Cardiac muscle cell (in vitro differentiated cells and primary cell): Measurements from ENCODE around the gene SLC7A6. TPM values are rescaled to one million over a fixed set of nuclear protein-coding genes. Genes with fewer than 3 reads are reported as not detected.
A peak's percentile ranks its signal among the peaks of the same experiment; 100 is the strongest.

ENCODE experiments used
- DNase-seq, 2 donors: peaks; one replicate each; pipeline versions ENCODE4 v3.0.0 to v3.0.0-alpha.2; 2010 to 2017; ENCODE audit warnings: low read depth in 1 of 2, low spot score in 1 of 2
- H3K27ac ChIP-seq: fragments of 200-600 bp; sonication (generic); 2 replicates; pipeline ENCODE4 v1.5.1; 2016
- H3K27me3 ChIP-seq: fragments of 200-600 bp; sonication (generic); 2 replicates; pipeline ENCODE4 v1.6.0; 2016; ENCODE audit warnings: control low read depth
- H3K36me3 ChIP-seq: fragments of 200-600 bp; sonication (generic); 2 replicates; pipeline ENCODE4 v1.5.1; 2016; ENCODE audit warnings: control low read depth
- H3K4me1 ChIP-seq: fragments of 200-600 bp; sonication (generic); 2 replicates; pipeline ENCODE4 v1.8.1; 2017; ENCODE audit warnings: low read depth, mild to moderate bottlenecking, mixed run types
- H3K4me3 ChIP-seq: fragments of 200-600 bp; sonication (generic); 2 replicates; pipeline ENCODE4 v1.5.1; 2016; ENCODE audit warnings: mild to moderate bottlenecking
- H3K9me3 ChIP-seq: fragments of 200-600 bp; sonication (generic); 2 replicates; pipeline ENCODE4 v1.5.1; 2017; ENCODE audit warnings: low read depth, mild to moderate bottlenecking, control low read depth
- polyA plus RNA-seq: library from polyadenylated mRNA; unstranded; fragments of >200 nt; fragmentation: Nextera tagmentation; extraction: Ambion mirVana; gene quantifications from 2 replicates; pipeline ENCODE4 v1.2.1, GENCODE V29; 2016
- total RNA-seq: library from RNA; depleted of rRNA; stranded (reverse); fragments of >200 nt; gene quantifications from 2 replicates; pipeline ENCODE4 v1.2.3, GENCODE V29; 2016
- TF ChIP-seq, protein P1 (sequence below): IDR thresholded peaks from 2 replicates; pipeline ENCODE4 v1.5.1; 2012; ENCODE audit warnings: low read depth, mild to moderate bottlenecking, low read length

SLC7A6 gene
- total and polyA plus RNA-seq, 2 experiments from 2014 or later: 14.3 to 17.1 TPM

DNA sequence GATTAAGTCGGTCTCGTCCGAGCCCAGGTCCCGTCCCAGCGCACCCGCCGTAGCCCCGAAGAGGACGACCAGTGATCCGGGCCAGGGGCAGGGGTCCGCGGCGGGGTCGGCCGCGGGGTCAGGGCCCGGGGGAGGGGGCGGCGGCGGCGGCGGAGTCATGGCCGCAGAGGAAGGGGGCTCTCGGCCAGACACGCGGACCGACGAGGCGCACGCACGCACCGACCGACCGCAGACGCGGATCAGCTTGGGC is 28.5 kb upstream of the SLC7A6 start, which contains the start of gene ESRP2:
Gene ESRP2, minus strand, starts transcription at position 241 of the 250 bp plus-strand sequence. Its CDS starts 82 bp downstream, at position 159.
- H3K4me1 ChIP-seq: peaks cover 13% of the 10 kb centered on the region
- TF ChIP-seq, protein P1, sequence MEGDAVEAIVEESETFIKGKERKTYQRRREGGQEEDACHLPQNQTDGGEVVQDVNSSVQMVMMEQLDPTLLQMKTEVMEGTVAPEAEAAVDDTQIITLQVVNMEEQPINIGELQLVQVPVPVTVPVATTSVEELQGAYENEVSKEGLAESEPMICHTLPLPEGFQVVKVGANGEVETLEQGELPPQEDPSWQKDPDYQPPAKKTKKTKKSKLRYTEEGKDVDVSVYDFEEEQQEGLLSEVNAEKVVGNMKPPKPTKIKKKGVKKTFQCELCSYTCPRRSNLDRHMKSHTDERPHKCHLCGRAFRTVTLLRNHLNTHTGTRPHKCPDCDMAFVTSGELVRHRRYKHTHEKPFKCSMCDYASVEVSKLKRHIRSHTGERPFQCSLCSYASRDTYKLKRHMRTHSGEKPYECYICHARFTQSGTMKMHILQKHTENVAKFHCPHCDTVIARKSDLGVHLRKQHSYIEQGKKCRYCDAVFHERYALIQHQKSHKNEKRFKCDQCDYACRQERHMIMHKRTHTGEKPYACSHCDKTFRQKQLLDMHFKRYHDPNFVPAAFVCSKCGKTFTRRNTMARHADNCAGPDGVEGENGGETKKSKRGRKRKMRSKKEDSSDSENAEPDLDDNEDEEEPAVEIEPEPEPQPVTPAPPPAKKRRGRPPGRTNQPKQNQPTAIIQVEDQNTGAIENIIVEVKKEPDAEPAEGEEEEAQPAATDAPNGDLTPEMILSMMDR: no peak
- no peak for DNase-seq
- no peaks in the 10 kb centered on the region for H3K36me3 ChIP-seq
- H3K27me3 ChIP-seq: peaks cover 39% of the 10 kb centered on the region
- peak within 1 kb of the TSS; percentile 38 for H3K4me3 ChIP-seq
- no peak within 1 kb of the TSS for H3K27ac ChIP-seq
- H3K9me3 ChIP-seq: no peaks in the 10 kb centered on the region

DNA sequence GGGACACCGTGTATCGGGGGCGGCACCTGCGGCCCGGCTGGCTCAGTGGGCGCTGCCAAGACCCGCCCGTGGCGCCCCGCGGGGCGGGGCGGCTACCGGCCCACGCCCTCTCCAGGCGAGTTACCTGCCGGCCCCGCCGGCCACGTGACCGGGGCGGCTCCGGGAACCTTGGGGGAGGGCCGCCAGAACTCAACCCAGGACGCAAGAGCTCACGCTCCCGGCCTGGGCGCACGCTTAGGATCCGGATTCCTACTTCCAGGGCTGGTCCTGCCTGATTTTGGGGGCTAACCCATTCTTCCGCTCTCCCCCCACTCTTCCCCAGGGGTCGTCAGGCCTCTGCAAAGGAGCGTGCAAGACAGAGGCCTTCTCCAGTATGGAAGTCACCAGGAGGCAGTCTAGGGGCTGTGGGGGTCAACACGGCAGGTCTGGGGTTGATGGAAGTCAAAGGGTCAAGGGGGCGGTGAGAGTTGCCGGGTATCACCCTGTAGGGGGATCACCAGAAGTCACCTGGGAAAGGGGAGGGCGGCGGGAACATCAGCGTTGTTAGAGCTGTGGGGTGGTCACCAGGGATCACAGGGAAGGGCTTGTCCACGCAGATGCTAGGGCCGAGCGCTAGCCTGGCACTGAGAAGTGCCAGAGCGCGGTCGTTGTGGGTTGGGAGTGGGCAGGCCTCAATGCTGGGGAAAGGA is 28.0 kb upstream of the SLC7A6 start:
- no peak overlapping the region for H3K27ac ChIP-seq
- TF ChIP-seq, protein P1: no peak
- H3K4me3 ChIP-seq: peak overlapping the region; percentile 30
- peak in 1 of 2 donors; percentile 43 for DNase-seq
- H3K9me3 ChIP-seq: no peaks in the 10 kb centered on the region
- H3K36me3 ChIP-seq: no peaks in the 10 kb centered on the region
- peaks cover 39% of the 10 kb centered on the region for H3K27me3 ChIP-seq
- peaks cover 13% of the 10 kb centered on the region for H3K4me1 ChIP-seq

DNA sequence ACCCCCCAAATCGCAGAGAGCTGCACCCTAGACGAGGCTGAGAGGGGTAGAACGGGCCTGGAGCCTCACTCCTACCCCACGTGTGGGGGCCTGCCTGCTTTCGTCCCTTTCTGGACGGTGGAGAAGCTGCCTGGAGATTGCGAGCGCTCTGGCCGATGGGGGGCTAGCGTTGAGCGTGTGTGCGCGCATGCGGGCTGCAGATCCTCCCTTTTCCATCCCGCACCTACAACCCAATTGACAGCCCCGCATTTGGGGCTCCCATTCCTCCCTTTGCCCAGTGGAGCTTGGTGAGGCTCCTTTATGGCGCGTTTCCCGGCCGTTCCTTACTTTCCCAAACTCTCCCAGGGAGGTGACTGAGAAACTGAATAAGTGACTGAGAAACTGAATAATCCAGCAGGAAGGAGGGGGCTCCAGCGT is 27.5 kb upstream of the SLC7A6 start:
- no peak for DNase-seq
- H3K27me3 ChIP-seq: peaks cover 39% of the 10 kb centered on the region

DNA sequence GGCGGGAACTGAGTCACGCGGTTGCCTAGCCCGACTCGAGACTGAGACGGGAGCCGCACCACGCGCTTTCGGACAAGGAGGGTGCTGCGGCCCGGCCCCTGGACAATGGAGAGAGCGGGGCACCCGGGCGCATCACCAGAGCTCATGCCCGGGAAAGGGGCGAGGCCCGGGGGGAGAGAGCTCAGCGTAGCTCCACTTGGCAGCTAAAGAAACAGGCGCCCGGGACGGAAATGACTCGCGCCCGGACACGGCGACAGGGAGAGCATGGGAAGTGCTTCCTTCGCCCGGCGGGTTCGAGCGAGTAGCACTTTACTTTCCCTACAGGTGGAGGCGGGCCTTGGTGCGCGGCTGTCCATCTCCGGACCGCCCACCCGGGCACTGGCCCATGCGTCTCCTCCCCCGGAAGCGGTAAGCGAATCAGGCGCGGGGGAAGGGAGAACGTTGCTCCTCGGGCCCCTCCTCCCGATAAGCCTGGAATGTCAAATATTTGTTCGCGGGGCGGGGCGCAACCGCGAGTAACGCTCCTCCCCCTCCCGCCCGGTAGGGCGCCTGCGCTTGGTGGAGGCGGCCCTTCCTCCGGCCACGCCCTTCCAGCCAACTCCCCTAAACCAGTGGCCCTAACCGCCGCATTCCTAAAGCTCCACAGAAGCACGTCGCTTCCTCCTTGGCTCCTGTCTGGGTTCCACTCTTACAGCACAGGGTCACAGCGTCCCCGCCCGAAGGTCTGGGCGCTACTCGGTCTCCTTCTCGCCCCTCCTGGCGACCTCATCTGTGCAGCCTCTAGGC is 26.9 kb upstream of the SLC7A6 start:
- TF ChIP-seq, protein P1: no peak
- DNase-seq: peak; percentile 99
- peak overlapping the region; percentile 80 for H3K27ac ChIP-seq
- H3K27me3 ChIP-seq: peaks cover 39% of the 10 kb centered on the region
- H3K4me3 ChIP-seq: peak overlapping the region; percentile 38
- no peaks in the 10 kb centered on the region for H3K36me3 ChIP-seq
- H3K4me1 ChIP-seq: peaks cover 13% of the 10 kb centered on the region
- no peaks in the 10 kb centered on the region for H3K9me3 ChIP-seq

More for the DNA sequence above, 27.5 kb upstream of the SLC7A6 start:
- peak overlapping the region; percentile 54 for H3K27ac ChIP-seq
- TF ChIP-seq, protein P1: no peak
- no peaks in the 10 kb centered on the region for H3K9me3 ChIP-seq
- peaks cover 13% of the 10 kb centered on the region for H3K4me1 ChIP-seq
- no peaks in the 10 kb centered on the region for H3K36me3 ChIP-seq
- H3K4me3 ChIP-seq: peak overlapping the region; percentile 38

DNA sequence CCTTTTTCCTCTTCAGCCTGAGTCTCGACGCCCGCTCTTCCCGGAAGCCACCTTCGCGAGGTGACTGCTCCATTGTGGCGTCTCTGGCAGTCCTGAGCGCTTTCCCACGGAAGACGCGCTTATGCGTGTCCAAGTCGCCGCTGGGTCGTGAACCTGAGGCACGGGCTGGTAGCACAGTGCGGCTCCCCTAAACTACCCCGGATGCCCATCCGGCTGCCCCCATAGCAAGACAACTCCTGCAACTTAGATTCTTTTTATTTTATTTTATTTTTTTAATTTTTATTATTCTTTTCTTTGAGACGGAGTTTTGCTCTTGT is 26.3 kb upstream of the SLC7A6 start:
- Histone ChIP-seq H3K27me3 (peaks cover 39% of the 10 kb centered on the region), H3K36me3 (no peaks in the 10 kb centered on the region), H3K27ac (peak overlapping the region; percentile 80), H3K4me1 (peaks cover 13% of the 10 kb centered on the region), H3K4me3 (peak overlapping the region; percentile 18), H3K9me3 (no peaks in the 10 kb centered on the region)
- DNase-seq: no peak
- TF ChIP-seq, protein P1: no peak
